ENCODE results near the gene ZBTB46. TPM values are rescaled to one million over a fixed set of nuclear protein-coding genes. Genes with fewer than 3 reads are reported as not detected.

ZBTB46 gene
- total RNA-seq, 1 experiment from 2014 or later: 1.1 TPM

- Histone ChIP-seq H3K27ac (ENCODE audit: low read depth, low read length, poor library complexity, severe bottlenecking) (no peak overlapping the region), H3K36me3 (ENCODE audit: insufficient read depth, low read length, poor library complexity, severe bottlenecking) (peaks cover 24% of the 10 kb centered on the region), H3K4me3 (ENCODE audit: low read depth, low read length, poor library complexity, severe bottlenecking) (no peak overlapping the region), H3K27me3 (replicated peaks; ENCODE audit: insufficient read depth, low read depth, low read length, poor library complexity) (no peaks in the 10 kb centered on the region), H3K9me3 (ENCODE audit: low read depth, low read length, poor library complexity, severe bottlenecking) (no peaks in the 10 kb centered on the region), H3K4me1 (ENCODE audit: insufficient read depth, low read length, poor library complexity, severe bottlenecking) (peaks cover 11% of the 10 kb centered on the region)
- BruUV-seq (replicated peaks): no TSS peak
- ChIA-PET POLR2A (ENCODE audit: low non-redundant PET) (no interaction called here), CTCF (no interaction called here)
- TF ChIP-seq EZH2 (IDR thresholded peaks at IDR 0.05; ENCODE audit: borderline replicate concordance, low read depth, low read length, poor library complexity, severe bottlenecking): no peak
- TF ChIP-seq, protein P1, sequence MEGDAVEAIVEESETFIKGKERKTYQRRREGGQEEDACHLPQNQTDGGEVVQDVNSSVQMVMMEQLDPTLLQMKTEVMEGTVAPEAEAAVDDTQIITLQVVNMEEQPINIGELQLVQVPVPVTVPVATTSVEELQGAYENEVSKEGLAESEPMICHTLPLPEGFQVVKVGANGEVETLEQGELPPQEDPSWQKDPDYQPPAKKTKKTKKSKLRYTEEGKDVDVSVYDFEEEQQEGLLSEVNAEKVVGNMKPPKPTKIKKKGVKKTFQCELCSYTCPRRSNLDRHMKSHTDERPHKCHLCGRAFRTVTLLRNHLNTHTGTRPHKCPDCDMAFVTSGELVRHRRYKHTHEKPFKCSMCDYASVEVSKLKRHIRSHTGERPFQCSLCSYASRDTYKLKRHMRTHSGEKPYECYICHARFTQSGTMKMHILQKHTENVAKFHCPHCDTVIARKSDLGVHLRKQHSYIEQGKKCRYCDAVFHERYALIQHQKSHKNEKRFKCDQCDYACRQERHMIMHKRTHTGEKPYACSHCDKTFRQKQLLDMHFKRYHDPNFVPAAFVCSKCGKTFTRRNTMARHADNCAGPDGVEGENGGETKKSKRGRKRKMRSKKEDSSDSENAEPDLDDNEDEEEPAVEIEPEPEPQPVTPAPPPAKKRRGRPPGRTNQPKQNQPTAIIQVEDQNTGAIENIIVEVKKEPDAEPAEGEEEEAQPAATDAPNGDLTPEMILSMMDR (conservative IDR thresholded peaks at IDR 0.05; ENCODE audit: low read depth, low read length): no peak
- intact Hi-C loops (cut with micrococcal nuclease; ENCODE audit: unreplicated experiment): no loop called here
- no peak for DNase-seq (ENCODE audit: low spot score)
Observed at GRCh38 chr20:63745961-63746731, 84.9 kb downstream of the ZBTB46 start.

GRCh38 chr20:63745424-63745805, 85.6 kb downstream of the ZBTB46 start:
- intact Hi-C loops (cut with micrococcal nuclease; ENCODE audit: unreplicated experiment): no loop called here
- no peak overlapping the region for H3K4me3 ChIP-seq (ENCODE audit: low read depth, low read length, poor library complexity, severe bottlenecking)
- H3K9me3 ChIP-seq (ENCODE audit: low read depth, low read length, poor library complexity, severe bottlenecking): no peaks in the 10 kb centered on the region
- H3K27me3 ChIP-seq (replicated peaks; ENCODE audit: insufficient read depth, low read depth, low read length, poor library complexity): no peaks in the 10 kb centered on the region
- no peak overlapping the region for H3K27ac ChIP-seq (ENCODE audit: low read depth, low read length, poor library complexity, severe bottlenecking)
- no TSS peak for BruUV-seq (replicated peaks)
- H3K4me1 ChIP-seq (ENCODE audit: insufficient read depth, low read length, poor library complexity, severe bottlenecking): peaks cover 16% of the 10 kb centered on the region
- peaks cover 24% of the 10 kb centered on the region for H3K36me3 ChIP-seq (ENCODE audit: insufficient read depth, low read length, poor library complexity, severe bottlenecking)
- no peak for TF ChIP-seq EZH2 (IDR thresholded peaks at IDR 0.05; ENCODE audit: borderline replicate concordance, low read depth, low read length, poor library complexity, severe bottlenecking)
- TF ChIP-seq, protein P1 (conservative IDR thresholded peaks at IDR 0.05; ENCODE audit: low read depth, low read length): no peak
- CTCF ChIA-PET: no interaction called here
- no peak for DNase-seq (ENCODE audit: low spot score)
- POLR2A ChIA-PET (ENCODE audit: low non-redundant PET): no interaction called here

GRCh38 chr20:63744574-63745423, 86.3 kb downstream of the ZBTB46 start:
- no peak for TF ChIP-seq EZH2 (IDR thresholded peaks at IDR 0.05; ENCODE audit: borderline replicate concordance, low read depth, low read length, poor library complexity, severe bottlenecking)
- TF ChIP-seq, protein P1 (conservative IDR thresholded peaks at IDR 0.05; ENCODE audit: low read depth, low read length): no peak
- Histone ChIP-seq H3K4me3 (ENCODE audit: low read depth, low read length, poor library complexity, severe bottlenecking) (no peak overlapping the region), H3K36me3 (ENCODE audit: insufficient read depth, low read length, poor library complexity, severe bottlenecking) (peaks cover 24% of the 10 kb centered on the region), H3K9me3 (ENCODE audit: low read depth, low read length, poor library complexity, severe bottlenecking) (no peaks in the 10 kb centered on the region), H3K27ac (ENCODE audit: low read depth, low read length, poor library complexity, severe bottlenecking) (no peak overlapping the region), H3K4me1 (ENCODE audit: insufficient read depth, low read length, poor library complexity, severe bottlenecking) (peaks cover 16% of the 10 kb centered on the region), H3K27me3 (replicated peaks; ENCODE audit: insufficient read depth, low read depth, low read length, poor library complexity) (no peaks in the 10 kb centered on the region)
- no peak for DNase-seq (ENCODE audit: low spot score)
- no TSS peak for BruUV-seq (replicated peaks)
- ChIA-PET CTCF (no interaction called here), POLR2A (ENCODE audit: low non-redundant PET) (no interaction called here)
- intact Hi-C loops (cut with micrococcal nuclease; ENCODE audit: unreplicated experiment): no loop called here

Measured in A673 (cell line).